GM20000 (cell line): ENCODE data around the gene RBBP8.
"Not testable (repeated sequence)": the region's sequence is repeated elsewhere in the genome, so short reads cannot be mapped to it uniquely, and the experiment has no call there.

Experiments used
- DNase-seq: peaks from one replicate; pipeline ENCODE4 v3.0.0; 2012; ENCODE audit warnings: low spot score
- CTCF ChIP-seq: IDR thresholded peaks from 2 replicates; pipeline ENCODE4 v1.5.1; 2012; ENCODE audit warnings: mild to moderate bottlenecking, control low read depth; ENCODE audit errors: extremely low read depth, missing control alignments

The RBBP8 gene

GRCh38 chr18:22939649-22940048, 6.5 kb downstream of the RBBP8 start:
- no peak for TF ChIP-seq CTCF

GRCh38 chr18:22943847-22944246, 10.7 kb downstream of the RBBP8 start:
- no peak for TF ChIP-seq CTCF
- DNase-seq, result no peak

More at GRCh38 chr18:22939649-22940048, 6.5 kb downstream of the RBBP8 start:
- DNase-seq, result no peak

- TF ChIP-seq CTCF, result no peak
- DNase-seq, result no peak
These were observed 13.1 kb downstream of the RBBP8 start for GRCh38 chr18:22946217-22946616.

- no peak for TF ChIP-seq CTCF
- DNase-seq, result no peak
These were observed 13.7 kb downstream of the RBBP8 start for GRCh38 chr18:22946846-22947245.

- DNase-seq, result no peak
- no peak for TF ChIP-seq CTCF
These were observed 18.7 kb downstream of the RBBP8 start for GRCh38 chr18:22951823-22952222.

GRCh38 chr18:22952525-22952924, 19.4 kb downstream of the RBBP8 start:
- no peak for DNase-seq
- TF ChIP-seq CTCF, result no peak

GRCh38 chr18:22953982-22954381, 20.9 kb downstream of the RBBP8 start:
- not testable (repeated sequence) for DNase-seq

GRCh38 chr18:22956226-22956625, 23.1 kb downstream of the RBBP8 start:
- no peak for TF ChIP-seq CTCF
- DNase-seq, result no peak
